GM18526 (cell line): ENCODE data around the gene NXNL2.

Source experiments
- POLR2A ChIP-seq: IDR thresholded peaks from 3 replicates; pipeline ENCODE4 v1.6.1; 2011; ENCODE audit not compliant: insufficient read length; ENCODE audit errors: extremely low read depth

The NXNL2 gene

DNA sequence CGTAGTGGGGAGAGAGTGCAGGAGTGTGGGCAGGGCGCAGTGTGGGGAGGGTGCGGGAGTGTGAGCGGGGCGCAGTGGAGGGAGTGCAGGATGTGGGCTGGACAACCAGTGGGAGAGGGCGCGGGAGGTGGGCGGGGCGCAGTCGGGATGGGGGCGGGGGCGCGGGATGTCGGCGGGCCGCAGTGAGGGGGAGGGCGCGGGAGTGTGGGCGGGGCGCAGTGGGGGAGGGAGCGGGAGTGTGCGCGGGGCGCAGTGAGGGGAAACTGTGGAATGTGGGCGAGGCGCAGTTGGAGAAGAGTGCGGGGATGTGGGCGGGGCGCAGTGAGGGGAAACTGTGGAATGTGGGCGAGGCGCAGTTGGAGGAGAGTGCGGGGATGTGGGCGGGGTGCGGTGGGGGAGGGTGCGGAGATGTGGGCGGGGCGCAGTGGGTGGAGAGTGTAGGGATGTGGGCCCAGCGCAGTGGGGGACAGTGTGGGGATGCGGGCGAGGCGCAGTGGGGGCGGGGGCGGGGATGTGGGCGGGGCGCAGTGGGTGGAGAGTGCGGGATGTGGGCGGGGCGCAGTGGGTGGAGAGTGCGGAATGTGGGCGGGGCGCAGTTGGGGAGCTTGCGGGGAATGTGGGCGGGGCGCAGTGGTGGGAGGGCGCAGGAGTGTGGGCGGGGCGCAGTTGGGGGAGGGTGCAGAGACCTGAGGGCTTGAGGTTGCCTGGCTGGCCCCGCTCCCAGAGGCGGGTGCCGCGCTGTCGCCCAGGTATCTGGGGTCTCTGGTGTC is at the start of gene NXNL2:
Gene NXNL2, plus strand, starts transcription at position 723 of the 770 bp plus-strand sequence. CDS start 257 bp downstream, outside the sequence.
- TF ChIP-seq POLR2A, result no peak

GRCh38 chr9:88488166-88488565 is 46.8 kb upstream of the NXNL2 start:
- no peak for TF ChIP-seq POLR2A

- no peak for TF ChIP-seq POLR2A
These were observed 39.8 kb upstream of the NXNL2 start for GRCh38 chr9:88494983-88495721.

DNA sequence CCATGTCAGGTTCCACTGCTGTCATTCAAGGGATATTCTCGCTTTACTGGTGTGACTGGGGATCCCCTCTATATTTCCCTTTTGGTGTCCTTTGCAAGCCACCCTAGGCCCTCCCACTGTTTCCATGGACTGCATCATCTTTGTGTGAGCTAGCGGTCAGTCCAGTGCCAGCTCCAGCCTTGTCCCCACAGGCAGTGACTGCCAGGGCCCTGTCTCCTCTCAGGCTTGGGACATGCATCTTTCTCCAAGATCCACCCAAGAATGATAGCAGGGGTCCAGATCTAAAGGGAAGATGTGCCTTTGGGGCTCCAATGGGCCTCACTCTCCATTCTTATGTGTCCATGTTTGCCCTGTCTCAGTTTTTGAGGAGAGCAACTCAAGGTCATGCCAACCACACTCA is 37.8 kb upstream of the NXNL2 start:
- no peak for TF ChIP-seq POLR2A

DNA sequence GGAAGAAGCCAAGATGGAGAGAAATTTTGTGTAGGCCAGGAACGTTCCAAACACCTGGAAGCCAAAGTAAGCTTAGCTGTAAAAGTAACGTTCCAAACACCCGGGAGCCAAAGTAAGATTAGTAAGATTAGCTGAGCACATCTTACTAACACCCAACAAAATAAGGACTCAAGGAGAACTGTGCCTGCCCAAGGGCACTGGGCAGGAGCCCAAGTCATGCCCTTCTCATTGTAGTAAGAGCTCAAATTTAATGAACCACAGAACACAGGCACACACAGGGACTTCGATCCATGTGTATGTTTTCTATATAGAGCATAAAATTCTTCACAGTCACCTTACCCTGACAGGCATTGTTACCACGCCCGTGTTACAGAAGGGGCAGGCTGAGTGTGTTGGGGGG is 36.1 kb upstream of the NXNL2 start:
- no peak for TF ChIP-seq POLR2A

DNA sequence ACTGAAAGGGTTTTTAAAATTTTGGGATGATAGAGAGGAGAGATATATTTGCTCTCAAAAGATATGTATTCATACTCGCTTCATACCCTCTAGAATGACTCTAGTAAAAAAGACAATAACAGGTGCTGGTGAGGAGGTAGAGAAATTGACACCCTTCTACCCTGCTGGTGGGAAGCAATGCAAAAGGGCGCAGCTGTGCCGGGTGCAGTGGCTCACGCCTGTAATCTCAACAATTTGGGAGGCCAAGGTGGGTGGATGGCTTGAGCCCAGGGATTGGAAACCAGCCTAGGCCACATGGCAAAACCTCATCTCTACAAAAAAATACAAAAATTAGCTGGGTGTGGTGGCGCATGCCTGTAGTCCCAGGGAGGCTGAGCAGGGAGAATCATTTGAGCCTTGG is 33.9 kb upstream of the NXNL2 start:
- TF ChIP-seq POLR2A, result no peak

DNA sequence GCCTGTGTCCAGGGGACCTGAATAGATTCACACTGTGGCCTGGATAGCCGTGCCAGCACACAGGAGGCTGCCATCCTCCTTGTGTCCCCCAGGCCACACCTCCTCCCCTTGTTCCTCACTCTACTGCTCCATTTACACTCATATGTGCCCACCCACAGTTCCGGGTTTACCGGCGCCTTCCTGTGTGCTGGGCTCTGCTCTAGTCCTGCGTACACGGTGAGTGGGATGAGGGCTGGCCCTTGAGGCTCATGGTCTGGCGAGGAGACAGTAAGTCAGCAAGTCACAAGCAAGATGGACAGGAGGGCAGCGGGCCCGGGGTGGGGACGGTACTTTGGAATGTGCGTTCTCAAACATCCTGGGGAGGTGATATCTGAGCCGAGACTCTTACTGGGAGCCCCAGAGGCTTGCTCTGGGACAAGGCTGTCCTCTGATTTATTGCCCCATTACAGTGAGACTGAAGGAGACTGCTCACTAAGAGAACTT is 32.4 kb upstream of the NXNL2 start:
- no peak for TF ChIP-seq POLR2A

DNA sequence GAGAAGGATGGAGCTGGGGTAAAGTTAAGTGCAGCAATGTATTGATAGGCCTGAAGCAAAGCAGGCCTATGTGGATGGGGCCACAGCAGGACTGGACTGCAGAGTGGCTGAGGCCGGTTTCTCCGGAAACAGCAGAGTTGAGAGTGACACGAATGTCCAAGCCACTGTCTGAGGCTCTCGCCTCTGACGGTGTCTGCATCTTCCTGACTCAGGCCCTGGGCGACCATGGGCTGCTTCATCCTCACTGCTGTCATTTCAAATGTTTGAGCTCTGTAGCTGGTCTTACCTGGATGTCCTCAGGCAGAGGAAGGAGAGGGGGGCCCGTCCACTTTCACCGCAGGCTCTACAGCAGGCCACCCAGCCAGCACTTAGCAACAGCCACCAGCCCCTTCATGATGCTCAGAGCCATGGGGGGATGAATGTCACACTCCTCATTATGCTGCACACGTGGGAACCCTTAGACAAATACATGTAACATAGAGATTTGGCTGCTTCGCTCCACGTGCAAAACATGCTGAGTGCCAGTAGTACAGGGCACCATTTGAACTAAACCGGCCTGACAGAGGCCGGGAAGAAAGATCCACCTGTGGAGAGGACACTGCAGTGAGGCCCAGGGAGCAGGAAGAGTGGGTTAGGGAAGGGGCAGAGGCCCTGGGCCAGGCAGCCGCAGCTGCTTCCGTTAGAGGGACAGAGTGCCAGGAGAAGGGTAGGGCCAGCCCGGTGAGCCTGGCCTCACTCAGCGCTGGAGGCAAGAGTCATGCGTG is 31.7 kb upstream of the NXNL2 start:
- TF ChIP-seq POLR2A, result no peak

DNA sequence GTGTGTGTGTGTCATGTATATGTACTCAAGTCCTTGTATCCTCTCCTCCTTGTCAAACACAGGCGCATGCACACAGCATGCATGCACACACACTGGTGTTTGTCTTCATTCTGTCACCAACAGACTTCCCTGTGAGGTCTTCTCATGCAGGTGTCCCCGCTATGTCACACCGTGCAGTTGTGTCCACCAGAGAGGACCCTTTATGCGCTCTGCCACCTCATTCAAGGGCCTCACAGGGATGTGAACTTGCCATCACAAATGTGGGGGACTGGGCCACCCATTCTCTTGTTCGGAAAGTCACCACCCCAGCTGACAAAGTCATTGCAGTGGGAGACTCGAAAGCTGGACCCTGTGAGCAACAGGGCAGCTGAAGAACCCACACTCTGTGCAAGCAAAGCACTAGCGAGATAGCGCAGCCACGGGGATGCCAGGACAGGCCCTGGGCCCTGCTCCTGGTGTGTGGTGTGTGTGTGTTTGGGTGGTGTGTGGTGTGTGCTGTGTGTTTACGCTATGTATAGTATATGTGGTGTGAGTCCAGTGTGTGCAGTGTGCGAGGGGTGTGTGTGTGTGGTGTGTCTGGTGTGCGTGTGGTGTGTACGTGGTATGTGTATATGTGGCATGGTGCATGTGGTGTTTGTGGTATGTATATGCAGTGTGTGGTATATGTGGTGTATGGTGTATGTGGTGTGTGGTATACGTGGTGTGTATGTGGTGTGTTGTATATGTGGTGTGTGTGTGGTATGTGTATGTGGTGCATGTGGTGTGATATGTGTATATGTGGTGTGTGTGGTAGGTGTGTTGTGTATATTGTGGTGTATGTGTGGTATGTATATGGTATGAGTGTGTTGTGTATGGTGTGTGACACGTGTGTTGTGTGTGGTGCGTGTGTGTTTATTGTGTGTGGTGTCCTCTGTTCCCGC is 30.9 kb upstream of the NXNL2 start:
- no peak for TF ChIP-seq POLR2A

GRCh38 chr9:88508326-88508725 is 26.7 kb upstream of the NXNL2 start:
- TF ChIP-seq POLR2A, result no peak

DNA sequence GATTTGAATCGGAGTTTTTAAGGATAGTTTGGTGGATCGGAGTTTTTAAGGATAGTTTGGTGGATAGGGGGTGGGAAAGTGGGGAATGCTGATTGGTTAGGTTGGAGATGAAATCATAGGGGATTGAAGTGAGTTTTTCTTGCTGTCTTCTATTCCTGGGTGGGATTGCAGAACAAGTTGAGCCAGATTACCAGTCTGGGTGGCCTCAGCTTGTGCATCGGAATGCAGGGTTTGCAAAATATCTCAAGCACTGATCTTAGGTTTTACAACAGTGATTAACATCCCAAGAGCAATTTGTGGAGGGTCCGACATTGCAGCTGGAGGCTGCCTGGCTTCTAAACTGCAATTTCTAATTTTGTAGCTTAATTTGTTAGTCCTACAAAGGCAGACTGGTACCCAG is 23.1 kb upstream of the NXNL2 start:
- TF ChIP-seq POLR2A, result no peak

GRCh38 chr9:88514247-88514646 is 20.7 kb upstream of the NXNL2 start:
- no peak for TF ChIP-seq POLR2A

- TF ChIP-seq POLR2A, result no peak
These were observed 13.7 kb upstream of the NXNL2 start for GRCh38 chr9:88521308-88521707.

GRCh38 chr9:88522360-88522759 is 12.6 kb upstream of the NXNL2 start:
- no peak for TF ChIP-seq POLR2A

DNA sequence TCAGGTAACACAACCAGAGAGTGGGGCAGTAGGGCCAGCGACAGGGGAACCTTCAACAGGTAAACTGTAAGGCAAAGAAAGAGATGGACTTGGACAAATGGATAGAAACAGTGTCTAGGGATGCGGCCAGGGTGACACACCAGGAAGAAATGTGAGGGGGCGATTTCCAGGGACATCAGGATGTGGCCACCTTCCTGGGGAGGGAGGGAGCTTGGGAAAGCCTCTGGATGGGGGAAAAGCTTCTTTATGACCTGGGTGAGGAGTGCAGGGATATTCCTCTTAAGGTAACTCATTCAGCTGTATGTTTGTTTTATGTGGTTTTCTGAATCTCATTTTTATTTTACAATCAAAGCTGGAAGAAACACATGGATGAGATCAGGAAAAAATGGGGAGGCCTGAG is 11.9 kb upstream of the NXNL2 start:
- no peak for TF ChIP-seq POLR2A
